Measurements from ENCODE around the gene KRT1. TPM values are rescaled to one million over a fixed set of nuclear protein-coding genes. Genes with fewer than 3 reads are reported as not detected.

KRT1 gene
- total RNA-seq = not detected in 2 replicates

GRCh38 chr12:52680363-52680762, at the start of gene KRT1:
Gene KRT1 (minus strand): TSS chr12:52680407. CDS start chr12:52680348, 59 bp downstream.

GRCh38 chr12:52703424-52703823, 23.2 kb upstream of the KRT1 start, which contains the start of gene KRT77:
Gene KRT77 (minus strand): TSS chr12:52703524. CDS start chr12:52703434, 90 bp downstream.

DNA sequence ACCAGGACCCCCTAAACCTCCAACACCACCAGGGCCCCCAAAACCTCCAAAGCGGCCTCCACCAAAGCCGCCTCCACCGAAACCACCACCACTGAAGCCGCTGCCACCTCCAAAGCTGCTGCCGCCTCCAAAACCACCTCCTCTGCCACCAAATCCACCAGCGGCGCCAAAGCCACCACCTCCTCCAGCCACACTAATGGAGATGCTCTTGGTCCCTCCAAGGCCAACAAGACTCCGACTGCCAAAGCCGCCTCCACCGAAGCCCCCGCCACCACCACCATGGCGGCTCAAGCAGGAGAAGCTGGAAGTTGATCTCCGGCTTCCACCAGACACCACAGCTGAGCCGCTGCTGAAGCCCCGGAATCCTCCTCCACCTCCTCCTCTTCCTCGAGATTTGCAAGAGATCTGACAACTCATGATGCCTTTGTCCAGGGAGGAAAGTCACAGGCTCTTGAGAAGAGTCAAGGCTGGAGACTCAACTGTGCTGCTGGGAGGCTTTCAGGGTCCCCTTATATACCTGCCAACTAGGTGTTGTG, 28.4 kb downstream of the KRT1 start, which contains the start of gene KRT2:
TSS of gene KRT2 (minus strand) at position 486 of the 536 bp plus-strand sequence. CDS start at position 417, 69 bp downstream.

Other genes with a start within 250 kb of the KRT1 start
- not detected in 2 replicates for gene KRT75, start 246.0 kb downstream of the KRT1 start, total RNA-seq
- gene KRT6B, start 228.3 kb downstream of the KRT1 start, total RNA-seq = not detected in 2 replicates
- gene KRT6C, start 206.6 kb downstream of the KRT1 start, total RNA-seq = not detected in 2 replicates
- gene KRT6A, start 187.2 kb downstream of the KRT1 start, total RNA-seq = not detected in 2 replicates
- gene KRT5, start 160.0 kb downstream of the KRT1 start, total RNA-seq = not detected in 2 replicates
- gene KRT71, start 127.3 kb downstream of the KRT1 start, total RNA-seq = not detected in 2 replicates
- gene KRT74, start 106.6 kb downstream of the KRT1 start, total RNA-seq = not detected in 2 replicates
- not detected in 2 replicates for gene KRT72, start 78.9 kb downstream of the KRT1 start, total RNA-seq
- gene KRT73, start 61.8 kb downstream of the KRT1 start, total RNA-seq = not detected in 2 replicates
- not detected in 2 replicates for gene KRT2, start 28.2 kb downstream of the KRT1 start, total RNA-seq
- not detected in 2 replicates for gene KRT77, start 23.1 kb upstream of the KRT1 start, total RNA-seq
- not detected in 2 replicates for gene KRT76, start 96.9 kb upstream of the KRT1 start, total RNA-seq
- not detected in 2 replicates for gene KRT3, start 115.7 kb upstream of the KRT1 start, total RNA-seq
- gene KRT4, start 133.7 kb upstream of the KRT1 start, total RNA-seq = not detected in 2 replicates
- gene KRT79, start 153.9 kb upstream of the KRT1 start, total RNA-seq = not detected in 2 replicates
- not detected in 2 replicates for gene KRT78, start 168.6 kb upstream of the KRT1 start, total RNA-seq
- gene KRT8, start 224.7 kb upstream of the KRT1 start, total RNA-seq = 12.5 and 21.6 TPM in 2 replicates